ENCODE results near the gene SDHAF2. TPM values are rescaled to one million over a fixed set of nuclear protein-coding genes. Genes with fewer than 3 reads are reported as not detected.

SDHAF2 gene
- total and polyA plus RNA-seq, 9 of the 15 experiments (the other 6 are each of a cell fraction or from before 2014, with no cell fraction given), result 21.2 to 144 (median 40.4) TPM

GRCh38 chr11:61422226-61422625 is 7.7 kb upstream of the SDHAF2 start (continued):
- TF ChIP-seq ZNF311 (CRISPR knock-in tag; IDR thresholded peaks at IDR 0.05) (no peak), MITF (IDR thresholded peaks at IDR 0.05) (no peak), MAFK (IDR thresholded peaks at IDR 0.05; ENCODE audit: low read length) (no peak), SUPT5H (IDR thresholded peaks at IDR 0.05) (no peak), E2F3 (CRISPR knock-in tag; IDR thresholded peaks at IDR 0.05) (no peak), GTF2F1 (IDR thresholded peaks at IDR 0.05; ENCODE audit: low read depth, low read length) (no peak), FOXJ2 (tag; IDR thresholded peaks at IDR 0.05) (no peak), GATAD2B (IDR thresholded peaks at IDR 0.05; ENCODE audit: borderline replicate concordance) (no peak), PHF8 (IDR thresholded peaks at IDR 0.05; ENCODE audit: borderline replicate concordance, low read length) (no peak), ZKSCAN1 (IDR thresholded peaks at IDR 0.05; ENCODE audit: low read depth, low read length) (no peak)
- TF ChIP-seq, protein P1, sequence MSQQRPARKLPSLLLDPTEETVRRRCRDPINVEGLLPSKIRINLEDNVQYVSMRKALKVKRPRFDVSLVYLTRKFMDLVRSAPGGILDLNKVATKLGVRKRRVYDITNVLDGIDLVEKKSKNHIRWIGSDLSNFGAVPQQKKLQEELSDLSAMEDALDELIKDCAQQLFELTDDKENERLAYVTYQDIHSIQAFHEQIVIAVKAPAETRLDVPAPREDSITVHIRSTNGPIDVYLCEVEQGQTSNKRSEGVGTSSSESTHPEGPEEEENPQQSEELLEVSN (IDR thresholded peaks at IDR 0.05; ENCODE audit: borderline replicate concordance in 1 of 2, extremely low read depth in 1 of 2, insufficient read depth in 1 of 2, insufficient read length in 1 of 2, low read depth in 1 of 2, low read length in 1 of 2, poor library complexity in 1 of 2, severe bottlenecking in 1 of 2), result no peak
- TF ChIP-seq, protein P2, sequence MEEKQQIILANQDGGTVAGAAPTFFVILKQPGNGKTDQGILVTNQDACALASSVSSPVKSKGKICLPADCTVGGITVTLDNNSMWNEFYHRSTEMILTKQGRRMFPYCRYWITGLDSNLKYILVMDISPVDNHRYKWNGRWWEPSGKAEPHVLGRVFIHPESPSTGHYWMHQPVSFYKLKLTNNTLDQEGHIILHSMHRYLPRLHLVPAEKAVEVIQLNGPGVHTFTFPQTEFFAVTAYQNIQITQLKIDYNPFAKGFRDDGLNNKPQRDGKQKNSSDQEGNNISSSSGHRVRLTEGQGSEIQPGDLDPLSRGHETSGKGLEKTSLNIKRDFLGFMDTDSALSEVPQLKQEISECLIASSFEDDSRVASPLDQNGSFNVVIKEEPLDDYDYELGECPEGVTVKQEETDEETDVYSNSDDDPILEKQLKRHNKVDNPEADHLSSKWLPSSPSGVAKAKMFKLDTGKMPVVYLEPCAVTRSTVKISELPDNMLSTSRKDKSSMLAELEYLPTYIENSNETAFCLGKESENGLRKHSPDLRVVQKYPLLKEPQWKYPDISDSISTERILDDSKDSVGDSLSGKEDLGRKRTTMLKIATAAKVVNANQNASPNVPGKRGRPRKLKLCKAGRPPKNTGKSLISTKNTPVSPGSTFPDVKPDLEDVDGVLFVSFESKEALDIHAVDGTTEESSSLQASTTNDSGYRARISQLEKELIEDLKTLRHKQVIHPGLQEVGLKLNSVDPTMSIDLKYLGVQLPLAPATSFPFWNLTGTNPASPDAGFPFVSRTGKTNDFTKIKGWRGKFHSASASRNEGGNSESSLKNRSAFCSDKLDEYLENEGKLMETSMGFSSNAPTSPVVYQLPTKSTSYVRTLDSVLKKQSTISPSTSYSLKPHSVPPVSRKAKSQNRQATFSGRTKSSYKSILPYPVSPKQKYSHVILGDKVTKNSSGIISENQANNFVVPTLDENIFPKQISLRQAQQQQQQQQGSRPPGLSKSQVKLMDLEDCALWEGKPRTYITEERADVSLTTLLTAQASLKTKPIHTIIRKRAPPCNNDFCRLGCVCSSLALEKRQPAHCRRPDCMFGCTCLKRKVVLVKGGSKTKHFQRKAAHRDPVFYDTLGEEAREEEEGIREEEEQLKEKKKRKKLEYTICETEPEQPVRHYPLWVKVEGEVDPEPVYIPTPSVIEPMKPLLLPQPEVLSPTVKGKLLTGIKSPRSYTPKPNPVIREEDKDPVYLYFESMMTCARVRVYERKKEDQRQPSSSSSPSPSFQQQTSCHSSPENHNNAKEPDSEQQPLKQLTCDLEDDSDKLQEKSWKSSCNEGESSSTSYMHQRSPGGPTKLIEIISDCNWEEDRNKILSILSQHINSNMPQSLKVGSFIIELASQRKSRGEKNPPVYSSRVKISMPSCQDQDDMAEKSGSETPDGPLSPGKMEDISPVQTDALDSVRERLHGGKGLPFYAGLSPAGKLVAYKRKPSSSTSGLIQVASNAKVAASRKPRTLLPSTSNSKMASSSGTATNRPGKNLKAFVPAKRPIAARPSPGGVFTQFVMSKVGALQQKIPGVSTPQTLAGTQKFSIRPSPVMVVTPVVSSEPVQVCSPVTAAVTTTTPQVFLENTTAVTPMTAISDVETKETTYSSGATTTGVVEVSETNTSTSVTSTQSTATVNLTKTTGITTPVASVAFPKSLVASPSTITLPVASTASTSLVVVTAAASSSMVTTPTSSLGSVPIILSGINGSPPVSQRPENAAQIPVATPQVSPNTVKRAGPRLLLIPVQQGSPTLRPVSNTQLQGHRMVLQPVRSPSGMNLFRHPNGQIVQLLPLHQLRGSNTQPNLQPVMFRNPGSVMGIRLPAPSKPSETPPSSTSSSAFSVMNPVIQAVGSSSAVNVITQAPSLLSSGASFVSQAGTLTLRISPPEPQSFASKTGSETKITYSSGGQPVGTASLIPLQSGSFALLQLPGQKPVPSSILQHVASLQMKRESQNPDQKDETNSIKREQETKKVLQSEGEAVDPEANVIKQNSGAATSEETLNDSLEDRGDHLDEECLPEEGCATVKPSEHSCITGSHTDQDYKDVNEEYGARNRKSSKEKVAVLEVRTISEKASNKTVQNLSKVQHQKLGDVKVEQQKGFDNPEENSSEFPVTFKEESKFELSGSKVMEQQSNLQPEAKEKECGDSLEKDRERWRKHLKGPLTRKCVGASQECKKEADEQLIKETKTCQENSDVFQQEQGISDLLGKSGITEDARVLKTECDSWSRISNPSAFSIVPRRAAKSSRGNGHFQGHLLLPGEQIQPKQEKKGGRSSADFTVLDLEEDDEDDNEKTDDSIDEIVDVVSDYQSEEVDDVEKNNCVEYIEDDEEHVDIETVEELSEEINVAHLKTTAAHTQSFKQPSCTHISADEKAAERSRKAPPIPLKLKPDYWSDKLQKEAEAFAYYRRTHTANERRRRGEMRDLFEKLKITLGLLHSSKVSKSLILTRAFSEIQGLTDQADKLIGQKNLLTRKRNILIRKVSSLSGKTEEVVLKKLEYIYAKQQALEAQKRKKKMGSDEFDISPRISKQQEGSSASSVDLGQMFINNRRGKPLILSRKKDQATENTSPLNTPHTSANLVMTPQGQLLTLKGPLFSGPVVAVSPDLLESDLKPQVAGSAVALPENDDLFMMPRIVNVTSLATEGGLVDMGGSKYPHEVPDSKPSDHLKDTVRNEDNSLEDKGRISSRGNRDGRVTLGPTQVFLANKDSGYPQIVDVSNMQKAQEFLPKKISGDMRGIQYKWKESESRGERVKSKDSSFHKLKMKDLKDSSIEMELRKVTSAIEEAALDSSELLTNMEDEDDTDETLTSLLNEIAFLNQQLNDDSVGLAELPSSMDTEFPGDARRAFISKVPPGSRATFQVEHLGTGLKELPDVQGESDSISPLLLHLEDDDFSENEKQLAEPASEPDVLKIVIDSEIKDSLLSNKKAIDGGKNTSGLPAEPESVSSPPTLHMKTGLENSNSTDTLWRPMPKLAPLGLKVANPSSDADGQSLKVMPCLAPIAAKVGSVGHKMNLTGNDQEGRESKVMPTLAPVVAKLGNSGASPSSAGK (IDR thresholded peaks at IDR 0.05), result no peak
- TF ChIP-seq, protein P3, sequence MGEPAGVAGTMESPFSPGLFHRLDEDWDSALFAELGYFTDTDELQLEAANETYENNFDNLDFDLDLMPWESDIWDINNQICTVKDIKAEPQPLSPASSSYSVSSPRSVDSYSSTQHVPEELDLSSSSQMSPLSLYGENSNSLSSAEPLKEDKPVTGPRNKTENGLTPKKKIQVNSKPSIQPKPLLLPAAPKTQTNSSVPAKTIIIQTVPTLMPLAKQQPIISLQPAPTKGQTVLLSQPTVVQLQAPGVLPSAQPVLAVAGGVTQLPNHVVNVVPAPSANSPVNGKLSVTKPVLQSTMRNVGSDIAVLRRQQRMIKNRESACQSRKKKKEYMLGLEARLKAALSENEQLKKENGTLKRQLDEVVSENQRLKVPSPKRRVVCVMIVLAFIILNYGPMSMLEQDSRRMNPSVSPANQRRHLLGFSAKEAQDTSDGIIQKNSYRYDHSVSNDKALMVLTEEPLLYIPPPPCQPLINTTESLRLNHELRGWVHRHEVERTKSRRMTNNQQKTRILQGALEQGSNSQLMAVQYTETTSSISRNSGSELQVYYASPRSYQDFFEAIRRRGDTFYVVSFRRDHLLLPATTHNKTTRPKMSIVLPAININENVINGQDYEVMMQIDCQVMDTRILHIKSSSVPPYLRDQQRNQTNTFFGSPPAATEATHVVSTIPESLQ (CRISPR knock-in tag; IDR thresholded peaks at IDR 0.05), result no peak
